Erythroblast (primary cell): Measurements from ENCODE around the gene KMT2E.
A peak's percentile ranks its signal among the peaks of the same experiment; 100 is the strongest.

ENCODE experiments used
- DNase-seq, 2 experiments: peaks; one replicate each; lab custom pipeline; 2025; lab: John Stamatoyannopoulos, UW
- GATA1 ChIP-seq: IDR thresholded peaks from 2 replicates; pipeline ENCODE4 v1.6.1; 2011; ENCODE audit warnings: low read depth, mild to moderate bottlenecking, control low read depth, low read length, moderate library complexity
- POLR2A ChIP-seq: IDR thresholded peaks from 2 replicates; pipeline ENCODE4 v1.6.1; 2011; ENCODE audit warnings: mild to moderate bottlenecking, low read length

KMT2E gene

GRCh38 chr7:105132835-105133234 lies 118.8 kb downstream of the KMT2E start:
- no peak for TF ChIP-seq GATA1
- TF ChIP-seq POLR2A = no peak

GRCh38 chr7:105133358-105133757 lies 119.4 kb downstream of the KMT2E start:
- DNase-seq = no peak
- no peak for TF ChIP-seq POLR2A
- TF ChIP-seq GATA1 = no peak

More at GRCh38 chr7:105132835-105133234, 118.8 kb downstream of the KMT2E start:
- no peak for DNase-seq

- no peak for DNase-seq
- TF ChIP-seq GATA1 = no peak
- no peak for TF ChIP-seq POLR2A
Measured at GRCh38 chr7:105133986-105134655, 120.1 kb downstream of the KMT2E start.

GRCh38 chr7:105136221-105136620 lies 122.2 kb downstream of the KMT2E start:
- DNase-seq = no peak
- no peak for TF ChIP-seq POLR2A
- TF ChIP-seq GATA1 = no peak

DNA sequence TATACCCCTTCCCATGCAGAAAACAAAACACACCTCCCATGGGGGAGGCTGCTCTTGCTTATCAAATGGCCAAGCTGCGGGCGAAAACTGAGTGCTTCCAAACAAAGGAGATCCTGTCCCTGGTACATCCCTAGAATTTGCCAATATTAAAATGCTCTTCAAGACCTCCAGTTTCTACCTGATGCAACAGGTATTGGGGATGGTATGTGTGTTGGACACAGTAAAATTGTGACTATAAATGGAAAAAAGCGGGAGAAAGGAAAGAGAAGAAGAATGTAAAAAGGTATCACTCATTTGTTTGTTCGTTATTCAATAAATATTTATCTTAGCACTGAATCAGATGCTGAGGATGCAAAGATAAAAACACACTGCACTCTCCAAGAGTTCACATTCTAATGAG lies 123.9 kb downstream of the KMT2E start:
- no peak for DNase-seq
- TF ChIP-seq POLR2A (no peak), GATA1 (no peak)

GRCh38 chr7:105139381-105139780 lies 125.4 kb downstream of the KMT2E start:
- DNase-seq = no peak

GRCh38 chr7:105141068-105141467 lies 127.1 kb downstream of the KMT2E start:
- TF ChIP-seq GATA1 = no peak
- TF ChIP-seq POLR2A = no peak
- DNase-seq = peak; percentile 12 to 18

More at GRCh38 chr7:105139381-105139780, 125.4 kb downstream of the KMT2E start:
- no peak for TF ChIP-seq GATA1
- TF ChIP-seq POLR2A = no peak

GRCh38 chr7:105149827-105150226 lies 135.8 kb downstream of the KMT2E start:
- TF ChIP-seq POLR2A (no peak), GATA1 (no peak)
- no peak for DNase-seq

GRCh38 chr7:105151152-105151551 lies 137.1 kb downstream of the KMT2E start:
- no peak for DNase-seq
- TF ChIP-seq POLR2A = no peak
- TF ChIP-seq GATA1 = no peak

GRCh38 chr7:105153531-105153930 lies 139.5 kb downstream of the KMT2E start:
- no peak for DNase-seq
- TF ChIP-seq POLR2A (no peak), GATA1 (no peak)

- DNase-seq = no peak
- no peak for TF ChIP-seq POLR2A
- TF ChIP-seq GATA1 = no peak
Measured at GRCh38 chr7:105154084-105154483, 140.1 kb downstream of the KMT2E start.

DNA sequence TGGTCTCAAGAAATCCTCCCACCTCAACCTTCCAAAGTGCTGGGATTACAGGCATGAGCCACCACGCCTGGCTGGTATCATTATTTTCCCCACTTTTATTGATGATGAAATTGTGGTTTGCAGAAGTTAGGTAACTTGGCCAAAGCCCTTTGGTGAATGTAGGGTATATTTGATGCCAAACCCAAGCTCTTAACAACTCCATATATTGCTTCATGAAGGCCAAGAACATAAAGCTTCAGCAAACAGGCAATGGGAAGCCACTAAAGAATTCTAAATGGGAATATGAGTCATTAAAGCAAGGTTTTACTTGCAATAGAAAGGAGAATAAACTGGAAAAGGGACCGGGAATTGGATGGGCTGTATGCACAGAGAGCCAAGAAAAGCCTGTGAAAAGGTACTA lies 142.7 kb downstream of the KMT2E start:
- TF ChIP-seq GATA1 = no peak
- TF ChIP-seq POLR2A = no peak
- DNase-seq = no peak

DNA sequence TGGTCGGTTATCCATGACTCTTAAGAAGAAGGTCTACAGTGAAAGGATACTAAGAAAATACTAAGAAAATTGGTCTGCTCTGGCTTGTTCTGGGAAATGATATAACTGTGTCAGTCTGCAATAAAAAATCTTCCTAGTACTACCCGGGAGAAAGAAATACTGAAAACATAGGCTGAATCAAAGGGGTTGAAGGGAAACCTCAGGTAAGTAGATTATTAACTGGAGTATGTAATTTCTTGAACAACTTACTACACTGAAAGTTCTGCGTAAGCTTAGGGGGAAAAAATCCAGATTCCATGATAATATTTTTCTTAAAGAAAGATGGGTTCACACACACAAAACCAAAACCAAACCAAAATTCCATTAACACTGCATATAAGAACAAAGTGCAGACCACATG lies 143.3 kb downstream of the KMT2E start:
- TF ChIP-seq GATA1 = no peak
- no peak for TF ChIP-seq POLR2A
- DNase-seq = no peak

- no peak for DNase-seq
- TF ChIP-seq POLR2A (no peak), GATA1 (no peak)
Measured at GRCh38 chr7:105161366-105161765, 147.4 kb downstream of the KMT2E start.
